H9 (cell line): Measurements from ENCODE around the gene C5orf34. TPM values are rescaled to one million over a fixed set of nuclear protein-coding genes. Genes with fewer than 3 reads are reported as not detected.

Experiments used
- DNase-seq: peaks from one replicate; pipeline ENCODE4 v3.0.0-alpha.2; 2017
- H2AFZ ChIP-seq: one replicate; pipeline ENCODE4 v1.6.1; 2013; ENCODE audit warnings: mild to moderate bottlenecking, low read length, control low read depth, moderate library complexity
- H2AK5ac ChIP-seq: 2 replicates; pipeline ENCODE4 v1.6.1; 2013; ENCODE audit warnings: low read length, control low read depth, mixed read lengths; ENCODE audit not compliant: insufficient read length
- H2BK120ac ChIP-seq: one replicate; pipeline ENCODE4 v1.6.1; 2013; ENCODE audit warnings: low read depth, mild to moderate bottlenecking, low read length, control low read depth, inconsistent platforms; ENCODE audit not compliant: poor library complexity, severe bottlenecking
- H2BK12ac ChIP-seq: 2 replicates; pipeline ENCODE4 v1.6.1; 2013; ENCODE audit warnings: low read length, control low read depth, mixed read lengths, low read depth; ENCODE audit not compliant: insufficient read length
- H2BK15ac ChIP-seq: 2 replicates; pipeline ENCODE4 v1.6.1; 2013; ENCODE audit warnings: low read depth, low read length, control low read depth
- H2BK20ac ChIP-seq: one replicate; pipeline ENCODE4 v1.6.1; 2013; ENCODE audit warnings: low read depth, mild to moderate bottlenecking, low read length, control low read depth, inconsistent platforms; ENCODE audit not compliant: poor library complexity, severe bottlenecking
- H2BK5ac ChIP-seq: 2 replicates; pipeline ENCODE4 v1.6.1; 2013; ENCODE audit warnings: low read length, control low read depth, mixed read lengths; ENCODE audit not compliant: insufficient read length
- H3K14ac ChIP-seq: 2 replicates; pipeline ENCODE4 v1.6.1; 2013; ENCODE audit warnings: low read length, control low read depth; ENCODE audit not compliant: insufficient read depth
- H3K18ac ChIP-seq: 2 replicates; pipeline ENCODE4 v1.6.1; 2013; ENCODE audit warnings: low read depth, mild to moderate bottlenecking, mixed read lengths, low read length, control low read depth; ENCODE audit not compliant: insufficient read length
- H3K23ac ChIP-seq: 2 replicates; pipeline ENCODE4 v1.6.1; 2013; ENCODE audit warnings: low read length, control low read depth, mixed read lengths, low read depth; ENCODE audit not compliant: insufficient read length
- H3K23me2 ChIP-seq: 2 replicates; pipeline ENCODE4 v1.6.1; 2013; ENCODE audit warnings: low read depth, mild to moderate bottlenecking, mixed read lengths, low read length, control low read depth; ENCODE audit not compliant: insufficient read length, poor library complexity, severe bottlenecking
- H3K27ac ChIP-seq: 2 replicates; pipeline ENCODE4 v1.5.1; 2013; ENCODE audit warnings: low read length, control low read depth, mixed read lengths, low read depth; ENCODE audit not compliant: insufficient read length
- H3K27me3 ChIP-seq: 2 replicates; pipeline ENCODE4 v1.6.1; 2013; ENCODE audit warnings: low read length, control low read depth, inconsistent platforms; ENCODE audit not compliant: insufficient read depth
- H3K4ac ChIP-seq: 2 replicates; pipeline ENCODE4 v1.6.1; 2013; ENCODE audit warnings: low read depth, mild to moderate bottlenecking, control low read depth, inconsistent platforms, low read length, moderate library complexity
- H3K4me1 ChIP-seq: 2 replicates; pipeline ENCODE4 v1.6.1; 2013; ENCODE audit warnings: low read length, control low read depth, inconsistent platforms; ENCODE audit not compliant: insufficient read depth
- H3K4me2 ChIP-seq: 2 replicates; pipeline ENCODE4 v1.6.1; 2013; ENCODE audit warnings: low read length, control low read depth, mixed read lengths; ENCODE audit not compliant: insufficient read length, insufficient read depth
- H3K56ac ChIP-seq: 2 replicates; pipeline ENCODE4 v1.6.1; 2013; ENCODE audit warnings: low read depth, mild to moderate bottlenecking, mixed read lengths, low read length, control low read depth; ENCODE audit not compliant: insufficient read length
- H3K79me1 ChIP-seq: 2 replicates; pipeline ENCODE4 v1.6.1; 2013; ENCODE audit warnings: low read depth, mild to moderate bottlenecking, moderate library complexity, low read length, control low read depth, inconsistent platforms; ENCODE audit not compliant: insufficient read depth, poor library complexity, severe bottlenecking
- H3K79me2 ChIP-seq: 2 replicates; pipeline ENCODE4 v1.6.1; 2013; ENCODE audit warnings: low read length, control low read depth, inconsistent platforms; ENCODE audit not compliant: insufficient read depth
- H3K9ac ChIP-seq: 2 replicates; pipeline ENCODE4 v1.6.1; 2013; ENCODE audit warnings: low read length, control low read depth, mixed read lengths; ENCODE audit not compliant: insufficient read length; ENCODE audit errors: extremely low read depth
- H3K9me3 ChIP-seq: one replicate; pipeline ENCODE4 v1.6.1; 2013; ENCODE audit warnings: low read depth, low read length, inconsistent platforms; ENCODE audit not compliant: control insufficient read depth
- H3T11ph ChIP-seq: one replicate; pipeline ENCODE4 v1.6.1; 2013; ENCODE audit warnings: mild to moderate bottlenecking, low read length, control low read depth, inconsistent platforms
- H4K20me1 ChIP-seq: one replicate; pipeline ENCODE4 v1.6.1; 2013; ENCODE audit not compliant: control insufficient read depth, insufficient read length, insufficient read depth
- H4K5ac ChIP-seq: 2 replicates; pipeline ENCODE4 v1.6.1; 2013; ENCODE audit warnings: low read depth, mild to moderate bottlenecking, mixed read lengths, low read length, control low read depth; ENCODE audit not compliant: insufficient read length
- H4K8ac ChIP-seq: replicated peaks from 2 replicates; pipeline ENCODE4 v1.6.1; 2013; ENCODE audit warnings: low read length, control low read depth, mixed read lengths, low read depth; ENCODE audit not compliant: insufficient read length
- H4K91ac ChIP-seq: 2 replicates; pipeline ENCODE4 v1.6.1; 2013; ENCODE audit warnings: low read depth, mild to moderate bottlenecking, moderate library complexity, mixed read lengths, low read length, control low read depth; ENCODE audit not compliant: insufficient read length
- H3K27ac Mint-ChIP-seq, 3 experiments: 2 replicates in 2 of 3; 3 replicates in 1 of 3; pipeline ENCODE4 v1.8.0; 2020 to 2021; ENCODE audit warnings: mixed read lengths in 3 of 3, mild to moderate bottlenecking in 1 of 3, moderate library complexity in 1 of 3
- H3K27me3 Mint-ChIP-seq: 2 replicates; pipeline ENCODE4 v1.8.0; 2021; ENCODE audit warnings: low read depth, mild to moderate bottlenecking, moderate library complexity, mixed read lengths
- H3K36me3 Mint-ChIP-seq, 3 experiments: 2 replicates in 2 of 3; 3 replicates in 1 of 3; pipeline ENCODE4 v1.8.0; 2020 to 2021; ENCODE audit warnings: low read depth in 3 of 3, mixed read lengths in 3 of 3; ENCODE audit not compliant: insufficient read depth in 1 of 3
- H3K4me1 Mint-ChIP-seq, 2 experiments: 2 replicates each; pipeline ENCODE4 v1.8.0; 2020; ENCODE audit warnings: mixed read lengths in 2 of 2
- H3K4me3 Mint-ChIP-seq, 2 experiments: 2 replicates in 1 of 2; 3 replicates in 1 of 2; pipeline ENCODE4 v1.8.0; 2020 to 2021; ENCODE audit warnings: mild to moderate bottlenecking in 2 of 2, mixed read lengths in 2 of 2, moderate library complexity in 1 of 2
- H3K9me3 Mint-ChIP-seq, 2 experiments: 2 replicates in 1 of 2; 3 replicates in 1 of 2; pipeline ENCODE4 v1.8.0; 2020; ENCODE audit warnings: mild to moderate bottlenecking in 2 of 2, mixed read lengths in 2 of 2, moderate library complexity in 1 of 2
- CTCF ChIP-seq: fragments of 200-600 bp; sonication (generic); conservative IDR thresholded peaks from 3 replicates; pipeline ENCODE4 v1.8.0; 2021; ENCODE audit warnings: antibody characterized with exemption, mild to moderate bottlenecking
- WGBS: extraction: QIAGEN DNeasy Blood & Tissue Kit; methylation state at CpG from one replicate; pipeline ENCODE4 v1.1.7; 2013; ENCODE audit warnings: missing lambda C conversion rate, low lambda C conversion rate, mixed read lengths; ENCODE audit not compliant: insufficient read length; ENCODE audit errors: extremely low coverage; 5-methylcytosine and 5-hydroxymethylcytosine counted together
- total RNA-seq: library from RNA; stranded (reverse); gene quantifications from 2 replicates; pipeline ENCODE4 v1.2.1, GENCODE V29; 2021

Gene C5orf34
- total RNA-seq, 1 experiment from 2014 or later, result 7.7 TPM

- H3K9me3 Mint-ChIP-seq, result no peaks in the 10 kb centered on the region
- Histone ChIP-seq H2BK5ac (no peak overlapping the region), H3K4ac (no peak overlapping the region), H3K79me1 (no peaks in the 10 kb centered on the region), H3K56ac (no peak overlapping the region), H3K4me1 (no peaks in the 10 kb centered on the region), H3K9me3 (no peaks in the 10 kb centered on the region), H4K20me1 (no peaks in the 10 kb centered on the region), H3K23me2 (no peaks in the 10 kb centered on the region), H3K27ac (no peak overlapping the region), H3T11ph (no peak overlapping the region), H3K23ac (no peak overlapping the region), H3K18ac (no peak overlapping the region), H4K5ac (no peak overlapping the region), H4K91ac (no peak overlapping the region), H2BK12ac (no peak overlapping the region), H3K27me3 (no peaks in the 10 kb centered on the region), H3K14ac (no peak overlapping the region), H2AFZ (no peak overlapping the region), H2BK120ac (no peak overlapping the region), H3K4me2 (no peak overlapping the region), H3K79me2 (no peaks in the 10 kb centered on the region), H2BK15ac (no peak overlapping the region), H4K8ac (no peak overlapping the region), H2AK5ac (no peak overlapping the region), H3K9ac (no peak overlapping the region), H2BK20ac (no peak overlapping the region)
- H3K4me1 Mint-ChIP-seq, result no peaks in the 10 kb centered on the region
- TF ChIP-seq CTCF, result no peak
- no peak overlapping the region for H3K4me3 Mint-ChIP-seq
- DNase-seq, result no peak
- H3K36me3 Mint-ChIP-seq, result peaks cover 0 to 23% (median 7%) of the 10 kb centered on the region in 3 experiments
- no peak overlapping the region for H3K27ac Mint-ChIP-seq
- WGBS, result no CpG with 5 or more reads among the region's 1 CpG
- H3K27me3 Mint-ChIP-seq, result no peaks in the 10 kb centered on the region
These were observed 23.6 kb downstream of the C5orf34 start for GRCh38 chr5:43491326-43491725.
